Muscle of back (tissue), 11 donors: Measurements from ENCODE around the gene ALB. TPM values are rescaled to one million over a fixed set of nuclear protein-coding genes. Genes with fewer than 3 reads are reported as not detected.
A peak's percentile ranks its signal among the peaks of the same experiment; 100 is the strongest.

Experiments used
- DNase-seq, 3 donors: peaks; one replicate each; pipeline versions ENCODE4 v3.0.0 to v3.0.0-alpha.2; 2013
- polyA plus RNA-seq, 10 donors: library from polyadenylated mRNA; unstranded; fragments of 120-200 nt; gene quantifications; one replicate each; pipeline ENCODE4 v1.2.1, GENCODE V29; 2013; ENCODE audit not compliant: insufficient read length in 10 of 10

Gene ALB
- polyA plus RNA-seq, 10 donors = 0.37 to 112 (median 0.87) TPM; not detected in 1

DNA sequence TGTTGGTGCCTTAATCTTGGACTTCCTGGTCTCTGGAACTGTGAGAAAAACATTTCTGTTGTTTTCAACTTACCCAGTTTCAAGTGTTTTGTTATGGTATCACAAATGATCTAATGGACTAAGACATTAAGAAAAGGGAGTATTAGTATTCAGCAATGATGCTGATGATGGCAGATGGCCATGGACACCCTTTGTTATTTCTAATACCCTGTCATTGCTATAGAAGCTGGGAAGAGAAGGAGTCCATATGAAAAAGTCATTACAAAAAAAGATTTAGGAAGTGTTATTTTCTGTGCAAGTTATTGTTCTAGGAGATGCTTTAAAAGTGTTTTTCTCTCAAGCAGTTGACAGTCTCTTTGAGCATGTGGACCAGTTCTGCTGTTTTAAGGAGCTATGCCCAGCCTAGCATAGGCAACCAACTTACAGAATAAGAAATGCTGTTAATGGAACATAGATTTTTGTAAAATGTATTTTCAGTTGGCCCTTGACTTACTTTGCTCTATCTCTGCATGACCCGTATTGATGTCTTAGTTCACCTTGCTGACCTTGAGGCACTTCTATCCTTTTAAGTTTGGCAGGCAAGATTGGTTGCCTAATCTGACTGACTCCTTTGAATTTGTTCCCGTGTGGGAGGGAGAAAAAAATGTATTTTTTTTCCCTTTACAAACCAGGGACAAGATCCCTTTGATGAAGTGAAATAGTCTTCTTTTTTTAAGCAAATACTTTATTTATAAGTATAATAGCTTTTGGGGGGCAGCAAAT is 25.9 kb downstream of the ALB start:
- DNase-seq = no peak

DNA sequence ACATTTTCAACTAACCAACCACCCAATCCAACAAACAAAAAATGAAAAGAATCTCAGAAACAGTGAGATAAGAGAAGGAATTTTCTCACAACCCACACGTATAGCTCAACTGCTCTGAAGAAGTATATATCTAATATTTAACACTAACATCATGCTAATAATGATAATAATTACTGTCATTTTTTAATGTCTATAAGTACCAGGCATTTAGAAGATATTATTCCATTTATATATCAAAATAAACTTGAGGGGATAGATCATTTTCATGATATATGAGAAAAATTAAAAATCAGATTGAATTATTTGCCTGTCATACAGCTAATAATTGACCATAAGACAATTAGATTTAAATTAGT is 27.7 kb downstream of the ALB start:
- no peak for DNase-seq

DNA sequence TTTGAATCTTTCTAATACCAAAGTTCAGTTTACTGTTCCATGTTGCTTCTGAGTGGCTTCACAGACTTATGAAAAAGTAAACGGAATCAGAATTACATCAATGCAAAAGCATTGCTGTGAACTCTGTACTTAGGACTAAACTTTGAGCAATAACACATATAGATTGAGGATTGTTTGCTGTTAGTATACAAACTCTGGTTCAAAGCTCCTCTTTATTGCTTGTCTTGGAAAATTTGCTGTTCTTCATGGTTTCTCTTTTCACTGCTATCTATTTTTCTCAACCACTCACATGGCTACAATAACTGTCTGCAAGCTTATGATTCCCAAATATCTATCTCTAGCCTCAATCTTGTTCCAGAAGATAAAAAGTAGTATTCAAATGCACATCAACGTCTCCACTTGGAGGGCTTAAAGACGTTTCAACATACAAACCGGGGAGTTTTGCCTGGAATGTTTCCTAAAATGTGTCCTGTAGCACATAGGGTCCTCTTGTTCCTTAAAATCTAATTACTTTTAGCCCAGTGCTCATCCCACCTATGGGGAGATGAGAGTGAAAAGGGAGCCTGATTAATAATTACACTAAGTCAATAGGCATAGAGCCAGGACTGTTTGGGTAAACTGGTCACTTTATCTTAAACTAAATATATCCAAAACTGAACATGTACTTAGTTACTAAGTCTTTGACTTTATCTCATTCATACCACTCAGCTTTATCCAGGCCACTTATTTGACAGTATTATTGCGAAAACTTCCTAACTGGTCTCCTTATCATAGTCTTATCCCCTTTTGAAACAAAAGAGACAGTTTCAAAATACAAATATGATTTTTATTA is 28.3 kb downstream of the ALB start:
- DNase-seq = no peak

DNA sequence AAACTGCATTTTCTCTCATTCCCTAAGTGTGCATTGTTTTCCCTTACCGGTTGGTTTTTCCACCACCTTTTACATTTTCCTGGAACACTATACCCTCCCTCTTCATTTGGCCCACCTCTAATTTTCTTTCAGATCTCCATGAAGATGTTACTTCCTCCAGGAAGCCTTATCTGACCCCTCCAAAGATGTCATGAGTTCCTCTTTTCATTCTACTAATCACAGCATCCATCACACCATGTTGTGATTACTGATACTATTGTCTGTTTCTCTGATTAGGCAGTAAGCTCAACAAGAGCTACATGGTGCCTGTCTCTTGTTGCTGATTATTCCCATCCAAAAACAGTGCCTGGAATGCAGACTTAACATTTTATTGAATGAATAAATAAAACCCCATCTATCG is 29.1 kb downstream of the ALB start:
- no peak for DNase-seq

DNA sequence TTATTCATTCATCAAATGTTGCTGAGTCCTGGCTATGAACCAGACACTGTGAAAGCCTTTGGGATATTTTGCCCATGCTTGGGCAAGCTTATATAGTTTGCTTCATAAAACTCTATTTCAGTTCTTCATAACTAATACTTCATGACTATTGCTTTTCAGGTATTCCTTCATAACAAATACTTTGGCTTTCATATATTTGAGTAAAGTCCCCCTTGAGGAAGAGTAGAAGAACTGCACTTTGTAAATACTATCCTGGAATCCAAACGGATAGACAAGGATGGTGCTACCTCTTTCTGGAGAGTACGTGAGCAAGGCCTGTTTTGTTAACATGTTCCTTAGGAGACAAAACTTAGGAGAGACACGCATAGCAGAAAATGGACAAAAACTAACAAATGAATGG is 30.2 kb downstream of the ALB start:
- DNase-seq = no peak

DNA sequence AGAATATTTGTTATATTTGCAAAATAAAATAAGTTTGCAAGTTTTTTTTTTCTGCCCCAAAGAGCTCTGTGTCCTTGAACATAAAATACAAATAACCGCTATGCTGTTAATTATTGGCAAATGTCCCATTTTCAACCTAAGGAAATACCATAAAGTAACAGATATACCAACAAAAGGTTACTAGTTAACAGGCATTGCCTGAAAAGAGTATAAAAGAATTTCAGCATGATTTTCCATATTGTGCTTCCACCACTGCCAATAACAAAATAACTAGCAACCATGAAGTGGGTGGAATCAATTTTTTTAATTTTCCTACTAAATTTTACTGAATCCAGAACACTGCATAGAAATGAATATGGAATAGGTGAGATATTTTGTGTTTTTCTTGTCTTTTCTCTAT is 31.9 kb downstream of the ALB start, which contains the start of gene AFP:
TSS of gene AFP (plus strand) at position 238 of the 400 bp plus-strand sequence. CDS start at position 280, 42 bp downstream.
- no peak for DNase-seq

DNA sequence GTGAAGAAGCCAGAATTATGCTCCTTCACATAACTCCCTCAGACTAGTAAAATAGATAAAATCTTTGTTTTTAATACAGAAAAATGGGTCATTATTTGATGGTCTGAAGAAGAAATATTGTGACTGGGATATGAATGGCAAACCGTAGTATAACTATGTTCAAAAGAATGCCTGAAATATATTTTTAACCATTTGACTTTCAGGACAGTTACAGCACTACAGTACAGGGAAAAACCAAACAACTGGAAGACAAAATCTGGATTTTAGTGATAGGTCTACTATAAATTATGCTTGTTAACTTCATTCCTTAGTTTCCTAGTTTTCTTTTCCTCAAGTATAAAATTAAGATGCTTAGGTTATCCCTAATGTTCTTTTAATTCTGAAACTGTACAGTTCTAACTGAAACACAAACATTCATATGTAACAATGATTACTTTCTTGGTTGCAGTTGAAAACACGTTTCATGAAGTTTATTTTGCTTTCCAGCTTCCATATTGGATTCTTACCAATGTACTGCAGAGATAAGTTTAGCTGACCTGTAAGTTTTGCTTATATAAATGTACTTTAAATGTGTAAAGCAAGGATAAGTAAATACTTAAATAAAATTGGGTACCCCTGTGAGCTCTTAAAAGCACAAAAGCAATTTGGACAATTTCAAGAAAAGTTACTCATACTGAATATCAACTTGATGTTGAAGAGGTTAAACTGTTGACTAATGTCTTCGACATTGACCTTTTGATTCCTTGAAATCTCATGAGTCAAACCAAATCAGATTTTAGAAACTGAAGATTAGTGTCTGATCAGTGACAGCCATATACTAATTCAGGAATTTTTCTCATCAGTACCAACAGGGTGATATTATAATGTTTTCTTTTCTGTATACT is 32.8 kb downstream of the ALB start:
- DNase-seq = no peak

DNA sequence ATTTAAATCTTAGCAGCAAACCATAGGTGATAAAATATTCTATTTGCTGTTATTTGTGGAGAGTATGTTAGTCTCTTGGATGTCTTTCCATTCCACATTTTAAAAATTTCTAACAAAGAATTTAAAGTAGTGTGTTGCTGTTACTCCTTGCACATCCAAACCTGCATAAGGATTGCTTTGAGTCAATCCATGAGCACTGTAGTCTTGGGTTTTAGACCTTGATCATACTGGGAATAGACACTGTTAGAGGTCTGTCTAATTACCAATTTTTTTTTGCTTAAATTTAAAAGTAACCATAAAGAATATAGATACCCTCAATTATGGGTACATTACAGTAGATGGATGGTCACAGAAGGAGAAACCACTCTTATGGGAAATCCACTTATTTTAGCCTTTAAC is 33.5 kb downstream of the ALB start:
- DNase-seq = no peak

DNA sequence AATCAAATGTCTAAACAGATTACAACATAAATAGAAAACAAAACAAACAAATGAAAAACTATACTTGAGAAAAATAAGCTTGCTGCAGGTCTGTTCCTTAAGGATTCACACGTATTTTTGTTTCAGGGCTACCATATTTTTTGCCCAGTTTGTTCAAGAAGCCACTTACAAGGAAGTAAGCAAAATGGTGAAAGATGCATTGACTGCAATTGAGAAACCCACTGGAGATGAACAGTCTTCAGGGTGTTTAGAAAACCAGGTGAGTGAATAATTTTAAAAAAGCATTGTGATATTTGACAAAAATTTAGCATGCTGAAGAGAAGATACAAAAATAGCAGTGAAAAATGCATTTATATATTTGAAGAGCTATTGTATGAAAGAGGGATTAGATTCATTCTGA is 34.0 kb downstream of the ALB start:
- DNase-seq = no peak

DNA sequence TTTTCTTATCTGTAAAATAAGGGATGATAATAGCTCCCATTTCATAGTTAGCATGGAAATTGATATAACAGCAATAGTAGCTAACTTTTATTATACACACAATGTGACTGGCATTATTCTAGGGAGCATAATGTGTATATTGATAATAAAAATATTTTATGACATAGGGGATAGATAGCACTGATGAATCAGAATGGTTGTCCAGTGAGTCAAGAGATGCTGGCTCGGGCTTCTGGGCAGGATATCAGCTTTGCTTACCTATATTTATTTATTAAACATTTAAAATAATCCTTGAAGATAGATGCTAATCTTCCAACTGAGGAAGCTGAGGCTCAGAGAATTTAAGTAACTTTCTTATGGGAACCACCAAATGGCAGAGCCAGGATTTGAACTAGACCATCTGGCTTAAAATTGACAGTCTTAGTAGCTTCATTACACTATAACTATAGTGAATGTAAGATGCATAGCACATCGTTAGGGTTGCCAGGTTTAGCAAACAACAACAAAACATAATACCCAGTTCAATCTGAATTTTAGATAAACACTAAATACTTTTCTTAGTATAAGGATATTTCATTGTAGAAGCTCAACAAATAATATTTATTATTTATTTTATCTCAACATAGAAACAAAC is 34.6 kb downstream of the ALB start:
- no peak for DNase-seq

DNA sequence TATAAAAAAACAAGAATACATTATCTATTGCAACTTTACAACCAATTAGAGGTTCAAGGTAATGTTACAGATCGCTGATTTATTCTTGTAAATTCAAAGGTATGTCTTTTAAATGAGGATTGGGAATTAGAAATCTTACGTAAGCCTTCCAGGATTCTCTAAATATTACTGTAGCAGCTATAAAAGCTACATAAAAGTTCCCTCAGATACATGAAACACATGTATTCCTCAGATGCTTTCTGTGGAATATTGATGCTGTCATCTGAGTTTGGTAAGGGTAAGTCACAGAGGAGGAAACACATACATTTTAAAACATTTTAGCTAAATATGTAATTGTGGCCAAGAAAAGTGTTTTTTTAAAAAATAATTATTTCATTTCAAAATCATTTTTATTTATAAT is 35.4 kb downstream of the ALB start:
- no peak for DNase-seq

DNA sequence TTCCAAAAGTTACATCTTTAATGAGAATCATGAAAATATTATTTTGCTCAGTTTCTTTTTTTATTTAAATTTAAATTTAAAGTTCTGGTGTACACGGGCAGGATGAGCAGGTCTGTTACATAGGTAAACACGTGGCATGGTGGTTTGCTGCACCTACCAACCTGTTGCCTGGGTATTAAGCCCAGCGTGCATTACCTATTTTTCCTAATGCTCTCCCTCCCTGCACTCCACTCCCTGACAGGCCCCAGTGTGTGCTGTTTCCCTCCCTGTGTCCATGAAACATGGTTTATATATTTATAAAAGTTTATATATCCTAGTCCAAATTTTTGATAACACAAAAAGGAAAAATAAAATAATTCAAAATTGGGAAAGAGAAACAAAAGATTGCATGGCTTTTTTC is 35.9 kb downstream of the ALB start:
- DNase-seq = no peak

DNA sequence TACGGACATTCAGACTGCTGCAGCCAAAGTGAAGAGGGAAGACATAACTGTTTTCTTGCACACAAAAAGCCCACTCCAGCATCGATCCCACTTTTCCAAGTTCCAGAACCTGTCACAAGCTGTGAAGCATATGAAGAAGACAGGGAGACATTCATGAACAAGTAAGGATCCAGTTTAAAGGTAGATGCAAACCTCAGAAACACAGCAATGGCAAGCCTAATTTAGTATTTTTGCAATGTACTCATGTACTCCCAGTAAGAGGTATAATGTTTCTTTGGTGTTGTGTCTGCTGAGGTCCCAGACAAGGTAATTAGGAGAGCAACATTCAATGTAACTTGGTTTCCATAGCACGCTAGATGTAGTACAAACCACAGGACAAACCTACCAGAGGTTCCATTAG is 36.6 kb downstream of the ALB start:
- no peak for DNase-seq

DNA sequence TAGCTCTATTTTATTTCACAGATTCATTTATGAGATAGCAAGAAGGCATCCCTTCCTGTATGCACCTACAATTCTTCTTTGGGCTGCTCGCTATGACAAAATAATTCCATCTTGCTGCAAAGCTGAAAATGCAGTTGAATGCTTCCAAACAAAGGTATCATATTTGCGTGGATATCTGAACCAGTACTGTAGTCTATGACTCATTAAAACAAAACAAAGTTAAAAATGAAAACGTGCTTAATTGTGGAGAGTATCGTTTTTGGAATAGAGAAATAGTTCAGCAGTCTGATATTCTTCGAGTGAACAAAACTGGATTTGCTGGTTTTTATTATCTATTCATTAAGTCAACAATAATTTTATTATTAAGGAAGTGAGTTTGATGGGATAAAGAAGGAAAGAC is 38.2 kb downstream of the ALB start:
- no peak for DNase-seq

DNA sequence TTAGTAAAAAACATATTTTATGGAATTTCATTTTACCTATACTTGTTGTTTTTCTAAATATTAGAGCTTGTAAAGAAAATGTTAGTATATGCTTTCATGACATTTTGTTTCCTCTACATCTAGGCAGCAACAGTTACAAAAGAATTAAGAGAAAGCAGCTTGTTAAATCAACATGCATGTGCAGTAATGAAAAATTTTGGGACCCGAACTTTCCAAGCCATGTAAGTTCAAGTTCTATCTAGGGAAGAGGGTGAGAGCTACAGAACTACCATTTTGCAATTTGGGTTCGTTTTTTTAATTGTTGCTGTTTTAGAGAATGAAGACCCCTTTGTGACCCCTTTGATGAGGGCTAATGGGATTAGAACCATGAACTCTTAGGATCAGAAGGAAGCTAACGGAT is 39.1 kb downstream of the ALB start:
- DNase-seq = no peak

DNA sequence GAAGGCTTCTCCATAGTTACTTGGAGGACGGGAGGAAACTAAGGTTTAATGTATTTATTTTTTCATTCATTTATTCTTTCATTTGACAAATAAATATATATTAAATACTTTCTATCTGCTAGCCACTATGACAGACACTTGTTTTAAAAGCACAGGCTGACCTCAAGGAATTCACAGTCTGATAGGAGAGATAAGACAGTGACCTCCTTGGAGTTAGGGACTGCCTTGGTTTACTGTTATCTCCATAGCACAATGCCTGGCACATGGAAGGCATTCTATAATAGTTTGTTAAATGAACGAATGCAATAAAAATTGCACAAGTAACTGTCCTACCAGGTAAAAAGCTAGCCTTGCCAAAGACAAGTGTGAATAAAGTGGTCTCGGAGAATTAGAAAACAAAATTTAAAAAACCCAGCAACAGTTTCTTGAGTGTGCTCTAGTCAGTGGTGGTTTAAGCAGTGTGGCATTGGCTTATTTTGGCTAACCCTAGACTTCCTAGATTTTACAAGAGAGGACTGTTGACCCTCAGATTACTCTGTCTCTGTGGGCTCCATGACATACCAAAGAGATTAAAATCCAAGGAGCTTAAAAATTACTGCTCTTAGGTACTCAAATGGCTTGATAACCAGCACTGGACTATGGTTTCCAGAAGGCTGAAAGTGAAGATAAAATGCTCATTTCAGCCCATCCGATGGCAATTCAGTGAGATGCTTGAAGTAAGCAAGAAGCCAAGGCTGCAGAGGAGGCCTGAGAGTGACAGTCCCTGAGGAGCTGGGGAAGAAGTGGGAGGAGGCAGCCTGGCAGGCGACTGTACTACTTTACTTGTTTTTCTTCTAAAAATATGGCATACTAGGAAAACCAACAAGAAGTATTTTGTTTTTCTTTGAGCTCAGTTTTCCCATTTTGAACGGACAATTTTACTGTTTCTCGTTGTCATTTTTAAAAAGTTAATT is 41.6 kb downstream of the ALB start:
- DNase-seq = no peak

DNA sequence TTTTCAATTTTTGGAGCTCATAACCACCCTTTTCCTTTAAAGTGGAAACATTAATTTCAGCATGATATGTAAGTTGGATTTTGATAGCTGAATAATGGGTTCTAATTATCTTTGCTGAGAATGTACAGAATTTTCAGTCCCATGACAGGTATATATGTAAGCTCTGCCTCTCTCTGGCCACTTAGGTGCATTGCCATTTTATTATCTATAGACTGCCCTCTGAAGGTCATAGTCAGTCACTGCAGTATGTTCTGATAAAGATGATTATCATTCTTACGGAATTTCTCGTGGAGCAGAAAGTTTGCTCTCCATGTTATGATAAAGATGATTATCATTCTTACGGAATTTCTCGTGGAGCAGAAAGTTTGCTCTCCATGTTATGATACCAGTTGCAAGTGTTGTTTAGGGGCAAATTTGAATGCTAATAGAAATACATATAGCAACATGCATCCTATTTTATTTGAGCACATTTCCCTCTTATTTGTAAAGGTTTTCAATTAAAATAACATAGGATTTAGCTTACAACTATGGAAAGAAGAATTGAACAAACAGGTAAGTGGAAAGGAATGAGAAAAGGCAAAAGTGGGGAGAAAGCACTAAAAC is 42.4 kb downstream of the ALB start:
- DNase-seq = peak in 2 of 3 donors; percentile 10 to 23

DNA sequence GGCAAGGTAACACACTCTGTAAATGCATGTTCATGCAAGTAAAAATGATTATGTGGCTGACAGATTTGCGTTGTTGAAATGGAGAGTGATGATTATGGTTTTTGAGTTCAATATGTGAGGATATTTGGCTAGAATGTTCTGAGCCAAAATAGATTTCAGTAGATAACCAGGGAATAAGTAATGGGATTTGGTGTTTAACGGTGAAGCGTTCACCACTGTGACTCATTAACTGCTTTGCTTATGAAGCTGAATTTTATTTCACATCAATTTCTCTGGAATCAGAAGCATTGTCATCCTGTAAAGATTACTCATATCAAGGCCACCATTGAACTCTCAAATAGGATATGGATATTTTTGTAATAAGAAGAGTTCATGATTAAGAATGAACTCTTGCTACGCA is 43.6 kb downstream of the ALB start:
- peak in 1 of 3 donors; percentile 40 for DNase-seq

DNA sequence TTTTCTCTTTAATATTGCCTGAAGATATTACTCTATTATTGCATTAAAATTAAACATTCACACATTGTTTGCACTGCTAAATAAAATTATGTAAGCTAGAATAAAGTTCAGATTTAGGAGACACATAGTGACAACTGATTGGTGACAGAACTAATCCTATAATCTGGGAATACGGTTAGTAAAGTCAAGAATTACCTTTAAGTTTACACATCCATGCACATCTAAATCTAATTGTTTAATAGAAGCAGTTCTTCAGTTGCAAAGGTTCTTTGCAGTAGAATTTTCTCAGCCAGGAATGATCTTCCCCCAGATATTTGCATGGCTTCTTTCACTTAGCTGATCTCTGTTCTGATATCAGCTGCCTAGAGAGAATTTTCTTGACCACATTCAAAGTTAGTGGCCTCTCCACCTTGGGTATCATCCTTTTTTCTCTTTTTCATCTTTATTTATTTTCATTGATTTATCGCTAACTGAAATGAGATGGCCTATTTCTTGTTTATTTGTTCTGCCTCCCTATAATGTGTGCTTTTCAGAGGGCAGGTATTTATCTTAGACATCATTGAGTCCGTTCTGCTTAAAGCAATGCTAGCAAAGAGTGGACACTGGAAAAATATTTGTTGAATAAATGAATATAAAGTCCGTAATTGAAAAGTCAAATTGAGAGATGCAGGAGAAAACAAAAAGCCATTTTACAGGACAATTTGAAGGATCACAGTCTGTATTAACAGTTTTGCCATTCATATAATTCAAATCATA is 44.5 kb downstream of the ALB start:
- DNase-seq = no peak
